BE2C (cell line): ENCODE data around the gene INPP5A.
"Not testable (repeated sequence)": the region's sequence is repeated elsewhere in the genome, so short reads cannot be mapped to it uniquely, and the experiment has no call there.

Source experiments
- DNase-seq: peaks from one replicate; pipeline ENCODE4 v3.0.0-alpha.2; 2020
- H3K27me3 ChIP-seq: fragments of 250-450 bp; sonication (Bioruptor Pico); 2 replicates; pipeline ENCODE4 v1.5.1; 2020; ENCODE audit warnings: mild to moderate bottlenecking
- H3K36me3 ChIP-seq: fragments of 250-450 bp; sonication (Bioruptor Pico); 2 replicates; pipeline ENCODE4 v1.5.1; 2020; ENCODE audit warnings: mild to moderate bottlenecking
- H3K4me1 ChIP-seq: fragments of 250-450 bp; sonication (Bioruptor Pico); 2 replicates; pipeline ENCODE4 v1.5.1; 2020
- H3K4me3 ChIP-seq: 2 replicates; pipeline ENCODE4 v1.5.1; 2011; ENCODE audit warnings: low read depth, low read length
- H3K9me3 ChIP-seq: fragments of 250-450 bp; sonication (Bioruptor Pico); 2 replicates; pipeline ENCODE4 v1.5.1; 2020
- TF ChIP-seq, protein P1 (sequence below): IDR thresholded peaks from 2 replicates; pipeline ENCODE4 v1.5.1; 2012; ENCODE audit warnings: mild to moderate bottlenecking, low read depth, low read length

INPP5A gene

DNA sequence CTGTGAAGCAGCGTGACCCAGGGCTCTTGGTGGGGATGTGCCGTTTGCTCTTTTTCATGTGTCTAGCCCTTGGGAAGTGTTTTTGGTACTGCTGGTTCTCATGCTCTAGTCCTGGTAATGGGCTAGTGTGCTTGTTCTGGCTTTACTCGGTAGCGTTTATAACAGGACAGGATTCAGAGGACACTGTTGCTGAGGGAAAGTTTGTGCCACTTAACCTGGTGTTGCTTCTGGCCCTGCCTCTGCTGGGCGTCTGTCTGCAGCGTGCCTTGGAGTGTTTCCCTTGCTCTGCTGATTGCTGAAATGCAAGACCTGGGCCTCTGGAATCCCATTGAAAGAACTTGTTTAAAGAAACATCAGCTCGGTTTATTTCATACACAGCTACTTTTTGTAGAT, 35.0 kb downstream of the INPP5A start:
- Histone ChIP-seq H3K4me3 (no peak overlapping the region; the same call in 1 of the 2 replicates), H3K4me1 (peaks cover 8% of the 10 kb centered on the region), H3K9me3 (no peaks in the 10 kb centered on the region), H3K27me3 (no peaks in the 10 kb centered on the region), H3K36me3 (no peaks in the 10 kb centered on the region)
- DNase-seq = no peak
- TF ChIP-seq, protein P1, sequence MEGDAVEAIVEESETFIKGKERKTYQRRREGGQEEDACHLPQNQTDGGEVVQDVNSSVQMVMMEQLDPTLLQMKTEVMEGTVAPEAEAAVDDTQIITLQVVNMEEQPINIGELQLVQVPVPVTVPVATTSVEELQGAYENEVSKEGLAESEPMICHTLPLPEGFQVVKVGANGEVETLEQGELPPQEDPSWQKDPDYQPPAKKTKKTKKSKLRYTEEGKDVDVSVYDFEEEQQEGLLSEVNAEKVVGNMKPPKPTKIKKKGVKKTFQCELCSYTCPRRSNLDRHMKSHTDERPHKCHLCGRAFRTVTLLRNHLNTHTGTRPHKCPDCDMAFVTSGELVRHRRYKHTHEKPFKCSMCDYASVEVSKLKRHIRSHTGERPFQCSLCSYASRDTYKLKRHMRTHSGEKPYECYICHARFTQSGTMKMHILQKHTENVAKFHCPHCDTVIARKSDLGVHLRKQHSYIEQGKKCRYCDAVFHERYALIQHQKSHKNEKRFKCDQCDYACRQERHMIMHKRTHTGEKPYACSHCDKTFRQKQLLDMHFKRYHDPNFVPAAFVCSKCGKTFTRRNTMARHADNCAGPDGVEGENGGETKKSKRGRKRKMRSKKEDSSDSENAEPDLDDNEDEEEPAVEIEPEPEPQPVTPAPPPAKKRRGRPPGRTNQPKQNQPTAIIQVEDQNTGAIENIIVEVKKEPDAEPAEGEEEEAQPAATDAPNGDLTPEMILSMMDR = no peak

DNA sequence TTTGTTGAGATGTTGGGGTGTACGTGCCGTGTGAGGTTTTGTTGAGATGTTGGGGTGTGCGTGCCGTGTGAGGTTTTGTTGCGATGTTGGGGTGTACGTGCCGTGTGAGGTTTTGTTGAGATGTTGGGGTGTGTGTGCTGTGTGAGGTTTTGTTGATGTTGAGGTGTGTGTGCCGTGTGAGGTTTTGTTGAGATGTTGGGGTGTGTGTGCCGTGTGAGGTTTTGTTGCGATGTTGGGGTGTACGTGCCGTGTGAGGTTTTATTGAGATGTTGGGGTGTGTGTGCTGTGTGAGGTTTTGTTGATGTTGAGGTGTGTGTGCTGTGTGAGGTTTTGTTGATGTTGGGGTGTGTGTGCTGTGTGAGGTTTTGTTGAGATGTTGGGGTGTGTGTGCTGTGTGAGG, 35.4 kb downstream of the INPP5A start:
- not testable (repeated sequence) for H3K27me3 ChIP-seq, H3K9me3 ChIP-seq, H3K4me3 ChIP-seq, DNase-seq, H3K4me1 ChIP-seq, H3K36me3 ChIP-seq

DNA sequence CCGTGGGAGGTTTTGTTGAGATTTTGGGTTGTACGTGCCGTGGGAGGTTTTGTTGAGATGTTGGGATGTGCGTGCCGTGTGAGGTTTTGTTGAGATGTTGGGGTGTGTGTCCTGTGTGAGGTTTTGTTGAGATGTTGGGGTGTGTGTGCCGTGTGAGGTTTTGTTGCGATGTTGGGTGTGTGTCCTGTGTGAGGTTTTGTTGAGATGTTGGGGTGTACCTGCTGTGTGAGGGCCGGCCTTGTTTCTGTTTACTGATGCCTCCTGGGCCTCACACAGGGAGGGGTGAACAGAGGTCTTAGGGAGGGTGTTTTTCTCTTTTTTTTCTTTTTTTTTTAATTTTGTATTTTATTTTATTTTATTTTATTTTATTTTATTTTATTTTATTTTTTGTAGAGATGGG, 36.7 kb downstream of the INPP5A start:
- Histone ChIP-seq H3K4me1 (peaks cover 8% of the 10 kb centered on the region), H3K4me3 (no peak overlapping the region), H3K36me3 (no peaks in the 10 kb centered on the region), H3K9me3 (no peaks in the 10 kb centered on the region), H3K27me3 (no peaks in the 10 kb centered on the region)
- no peak for DNase-seq
- TF ChIP-seq, protein P1 = no peak

DNA sequence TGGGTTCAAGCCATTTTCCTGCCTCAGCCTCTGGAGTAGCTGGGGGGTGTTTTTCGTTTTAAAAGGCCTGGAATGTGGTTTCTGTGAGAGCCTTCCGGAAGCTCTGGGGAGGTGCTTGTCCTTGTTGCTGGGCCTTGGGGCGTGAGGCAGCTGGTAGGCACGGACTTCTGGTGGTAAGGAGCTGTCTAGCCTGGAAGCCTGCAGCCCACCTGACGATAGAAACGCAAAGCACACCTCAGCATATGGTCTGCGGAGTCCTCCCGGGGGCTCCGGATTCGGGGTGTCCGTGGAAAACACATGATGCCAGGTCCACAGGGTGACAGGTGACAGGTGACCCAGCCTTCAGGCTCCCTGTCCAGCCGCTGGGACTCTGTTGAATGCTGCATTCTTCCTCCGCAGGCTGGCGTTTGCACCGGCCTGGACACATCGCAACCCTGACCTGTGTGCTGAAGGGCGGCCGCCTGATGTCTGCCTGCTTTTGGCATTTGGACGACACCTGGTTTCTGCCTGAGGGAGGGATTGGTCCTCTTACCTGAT, 37.3 kb downstream of the INPP5A start:
- Histone ChIP-seq H3K4me3 (no peak overlapping the region), H3K4me1 (peaks cover 8% of the 10 kb centered on the region)
- DNase-seq = no peak

DNA sequence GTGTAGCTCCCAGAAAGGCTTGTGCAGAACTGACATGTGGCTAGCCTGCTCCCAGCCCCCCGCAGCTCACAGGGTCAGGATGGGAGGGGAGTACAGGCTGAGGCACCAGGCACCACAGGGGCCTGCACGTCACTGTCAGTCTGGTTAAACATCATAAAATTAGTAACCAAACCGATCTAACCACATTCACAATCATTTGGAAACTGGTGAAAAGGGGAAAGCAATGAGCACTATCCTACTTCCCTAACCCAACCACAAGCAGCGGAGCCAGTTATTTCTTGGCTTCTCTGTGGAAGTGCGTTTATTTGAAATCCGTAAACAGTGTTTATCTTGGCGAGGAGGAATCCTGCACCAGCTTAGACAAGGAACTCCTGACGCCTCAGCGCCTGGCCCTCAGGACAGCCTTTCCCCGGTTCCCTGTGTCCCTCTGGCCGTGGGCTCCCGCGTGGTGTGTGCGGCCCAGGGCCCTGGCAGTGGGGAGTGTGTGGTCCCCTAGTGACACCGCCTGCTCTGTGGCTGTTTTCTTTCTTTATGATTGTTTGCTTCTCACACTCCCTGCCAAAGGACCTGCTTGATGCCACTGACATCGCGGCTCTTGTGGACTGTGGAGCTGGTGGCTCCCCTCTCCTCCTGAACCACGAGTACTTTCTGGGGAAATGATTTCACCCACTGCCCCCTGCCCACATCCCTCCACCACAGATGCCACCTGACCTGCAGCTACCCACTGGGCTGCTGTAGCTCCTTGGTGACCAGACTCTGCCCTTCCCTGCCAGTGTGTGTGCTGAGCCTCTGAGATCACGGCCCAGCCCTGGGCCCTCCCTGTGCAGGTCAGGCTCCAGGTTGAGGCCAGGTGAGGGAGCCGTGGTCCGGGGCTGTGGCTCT, 38.0 kb downstream of the INPP5A start:
- H3K4me1 ChIP-seq = peaks cover 8% of the 10 kb centered on the region
- H3K4me3 ChIP-seq = no peak overlapping the region
- no peaks in the 10 kb centered on the region for H3K27me3 ChIP-seq
- DNase-seq = no peak
- H3K9me3 ChIP-seq = no peaks in the 10 kb centered on the region
- H3K36me3 ChIP-seq = no peaks in the 10 kb centered on the region
- TF ChIP-seq, protein P1 = no peak

More for the DNA sequence above, 37.3 kb downstream of the INPP5A start:
- Histone ChIP-seq H3K36me3 (no peaks in the 10 kb centered on the region), H3K9me3 (no peaks in the 10 kb centered on the region), H3K27me3 (no peaks in the 10 kb centered on the region)
- TF ChIP-seq, protein P1 = no peak

DNA sequence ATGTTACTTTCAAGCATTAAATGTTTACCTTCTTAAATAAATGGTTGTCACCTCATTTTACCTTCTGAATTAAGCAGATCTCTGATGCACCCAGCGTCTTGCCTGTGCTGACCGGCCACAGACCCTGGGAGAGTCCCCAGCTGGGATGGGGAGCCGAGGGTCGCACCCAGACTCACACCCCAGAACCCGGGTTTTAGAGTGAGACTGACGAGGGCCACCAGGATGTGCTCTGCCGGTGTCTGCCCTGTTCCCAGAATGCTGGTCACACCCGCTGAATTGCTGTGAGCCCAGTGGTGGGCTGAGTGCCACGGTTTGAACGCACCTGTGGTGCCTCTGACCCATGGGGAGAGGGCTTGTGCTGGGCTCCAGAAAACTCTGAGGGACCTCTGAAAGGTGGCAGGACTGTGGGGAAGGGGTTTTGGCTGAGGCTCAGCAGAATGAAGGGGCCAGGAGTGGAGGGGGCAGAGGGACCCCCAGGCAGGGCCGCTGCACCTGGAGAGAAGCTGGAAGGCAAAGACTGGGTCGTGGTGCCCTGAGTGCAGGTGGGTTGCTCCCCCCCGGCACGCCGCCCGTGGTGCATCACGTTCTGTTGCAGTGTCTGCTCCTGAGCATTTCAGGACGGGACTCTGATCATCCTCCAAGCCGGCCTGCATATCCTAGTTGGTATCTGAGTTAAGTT, 39.2 kb downstream of the INPP5A start:
- TF ChIP-seq, protein P1 = no peak
- peaks cover 6% of the 10 kb centered on the region for H3K4me1 ChIP-seq
- H3K27me3 ChIP-seq = no peaks in the 10 kb centered on the region
- H3K36me3 ChIP-seq = no peaks in the 10 kb centered on the region
- no peaks in the 10 kb centered on the region for H3K9me3 ChIP-seq
- no peak for DNase-seq
- no peak overlapping the region for H3K4me3 ChIP-seq
